Left ventricle myocardium inferior (tissue), 1 donor: ENCODE results near the gene EMP1. TPM values are rescaled to one million over a fixed set of nuclear protein-coding genes. Genes with fewer than 3 reads are reported as not detected.

Experiments
- DNase-seq: peaks from one replicate; pipeline ENCODE4 v3.0.0-alpha.2; 2020
- H3K27ac ChIP-seq: fragments of 200-600 bp; replicated peaks from 2 replicates; pipeline ENCODE4 v1.8.0; 2021
- H3K27me3 ChIP-seq: fragments of 200-600 bp; 2 replicates; pipeline ENCODE4 v1.8.0; 2021; ENCODE audit warnings: low read depth
- H3K36me3 ChIP-seq: fragments of 200-600 bp; 2 replicates; pipeline ENCODE4 v1.8.0; 2021
- H3K4me1 ChIP-seq: fragments of 200-600 bp; 2 replicates; pipeline ENCODE4 v1.8.0; 2021
- H3K4me3 ChIP-seq: fragments of 200-600 bp; 2 replicates; pipeline ENCODE4 v1.8.0; 2021; ENCODE audit warnings: mild to moderate bottlenecking, moderate library complexity
- H3K9me3 ChIP-seq: fragments of 200-600 bp; replicated peaks from 2 replicates; pipeline ENCODE4 v1.8.0; 2021
- intact Hi-C: fragments of 100-400 bp; cut with micrococcal nuclease; formaldehyde crosslinking; loops from one replicate; pipeline ENCODE4 v1.11.0; 2022
- total RNA-seq: library from RNA; stranded (reverse); fragmentation: NEBNext Ultra II Directional; extraction: Animal tissue kit (Norgen Biotek cat#: 25700); gene quantifications from one replicate; pipeline ENCODE4 v1.2.1, GENCODE V29; 2021
- TF ChIP-seq, protein P1 (sequence below): fragments of 200-600 bp; IDR thresholded peaks from 2 replicates; pipeline ENCODE4 v1.8.0; 2021; ENCODE audit warnings: antibody characterized with exemption, mild to moderate bottlenecking, borderline replicate concordance
- donor health status: DM: no; HTN: yes; CAD: no; lungs with severe emphysema.

Gene EMP1
- total RNA-seq, 1 donor from 2014 or later, result 90.5 TPM

DNA sequence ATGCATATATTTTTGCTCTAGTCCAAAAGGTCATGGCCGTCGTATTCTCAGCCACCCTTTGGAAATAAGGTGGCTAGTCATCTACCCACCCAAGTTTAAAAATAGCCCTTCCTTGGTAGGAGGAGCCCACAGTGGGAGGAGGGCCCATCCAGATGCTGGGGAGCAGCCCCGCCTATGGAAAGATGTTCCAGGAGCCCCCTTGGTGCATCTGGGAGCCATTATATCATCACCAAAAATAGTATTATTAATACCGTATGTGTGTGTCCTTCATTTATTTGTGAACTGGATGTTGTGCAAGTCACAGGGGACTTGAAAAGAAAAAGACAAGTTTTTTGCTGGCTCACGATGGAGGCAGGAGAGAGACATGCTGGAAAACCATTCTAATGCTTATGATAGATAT is 34.0 kb downstream of the EMP1 start:
- no peaks in the 10 kb centered on the region for H3K36me3 ChIP-seq
- H3K27ac ChIP-seq, result no peak overlapping the region
- peaks cover 7% of the 10 kb centered on the region for H3K9me3 ChIP-seq
- no peaks in the 10 kb centered on the region for H3K27me3 ChIP-seq
- H3K4me3 ChIP-seq, result no peak overlapping the region
- TF ChIP-seq, protein P1, sequence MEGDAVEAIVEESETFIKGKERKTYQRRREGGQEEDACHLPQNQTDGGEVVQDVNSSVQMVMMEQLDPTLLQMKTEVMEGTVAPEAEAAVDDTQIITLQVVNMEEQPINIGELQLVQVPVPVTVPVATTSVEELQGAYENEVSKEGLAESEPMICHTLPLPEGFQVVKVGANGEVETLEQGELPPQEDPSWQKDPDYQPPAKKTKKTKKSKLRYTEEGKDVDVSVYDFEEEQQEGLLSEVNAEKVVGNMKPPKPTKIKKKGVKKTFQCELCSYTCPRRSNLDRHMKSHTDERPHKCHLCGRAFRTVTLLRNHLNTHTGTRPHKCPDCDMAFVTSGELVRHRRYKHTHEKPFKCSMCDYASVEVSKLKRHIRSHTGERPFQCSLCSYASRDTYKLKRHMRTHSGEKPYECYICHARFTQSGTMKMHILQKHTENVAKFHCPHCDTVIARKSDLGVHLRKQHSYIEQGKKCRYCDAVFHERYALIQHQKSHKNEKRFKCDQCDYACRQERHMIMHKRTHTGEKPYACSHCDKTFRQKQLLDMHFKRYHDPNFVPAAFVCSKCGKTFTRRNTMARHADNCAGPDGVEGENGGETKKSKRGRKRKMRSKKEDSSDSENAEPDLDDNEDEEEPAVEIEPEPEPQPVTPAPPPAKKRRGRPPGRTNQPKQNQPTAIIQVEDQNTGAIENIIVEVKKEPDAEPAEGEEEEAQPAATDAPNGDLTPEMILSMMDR, result no peak
- peaks cover 4% of the 10 kb centered on the region for H3K4me1 ChIP-seq
- intact Hi-C loops, result no loop called here
- DNase-seq, result no peak

- Histone ChIP-seq H3K4me3 (no peak overlapping the region), H3K27ac (no peak overlapping the region), H3K27me3 (peaks cover 6% of the 10 kb centered on the region), H3K4me1 (peaks cover 4% of the 10 kb centered on the region), H3K36me3 (no peaks in the 10 kb centered on the region), H3K9me3 (peaks cover 7% of the 10 kb centered on the region)
- DNase-seq, result no peak
- intact Hi-C loops, result no loop called here
- TF ChIP-seq, protein P1, result peak; percentile 80
Measured at GRCh38 chr12:13233830-13234641, 37.5 kb downstream of the EMP1 start.

DNA sequence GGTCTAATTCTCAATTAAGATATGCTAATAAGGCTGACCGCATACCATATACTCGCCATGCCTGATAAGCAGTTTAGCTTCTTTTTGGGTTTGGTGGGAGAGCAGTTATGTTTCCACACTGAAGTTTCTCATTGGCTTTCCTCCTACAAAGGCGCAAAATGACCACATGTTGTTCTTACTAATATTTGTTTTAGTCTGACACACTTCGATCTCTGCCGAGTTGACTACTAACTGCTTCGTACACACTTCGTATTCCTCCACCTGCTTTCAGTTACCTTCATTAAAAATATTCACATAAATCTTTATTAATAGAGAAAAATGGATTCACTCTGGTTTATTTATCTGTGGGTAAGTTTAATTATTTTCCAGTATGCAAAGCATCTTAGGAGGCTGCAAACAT is 41.7 kb downstream of the EMP1 start:
- peaks cover 15% of the 10 kb centered on the region for H3K27me3 ChIP-seq
- no peaks in the 10 kb centered on the region for H3K36me3 ChIP-seq
- intact Hi-C loops, result no loop called here
- H3K27ac ChIP-seq, result no peak overlapping the region
- H3K4me1 ChIP-seq, result no peaks in the 10 kb centered on the region
- no peak overlapping the region for H3K4me3 ChIP-seq
- TF ChIP-seq, protein P1, result no peak
- no peaks in the 10 kb centered on the region for H3K9me3 ChIP-seq
- no peak for DNase-seq

DNA sequence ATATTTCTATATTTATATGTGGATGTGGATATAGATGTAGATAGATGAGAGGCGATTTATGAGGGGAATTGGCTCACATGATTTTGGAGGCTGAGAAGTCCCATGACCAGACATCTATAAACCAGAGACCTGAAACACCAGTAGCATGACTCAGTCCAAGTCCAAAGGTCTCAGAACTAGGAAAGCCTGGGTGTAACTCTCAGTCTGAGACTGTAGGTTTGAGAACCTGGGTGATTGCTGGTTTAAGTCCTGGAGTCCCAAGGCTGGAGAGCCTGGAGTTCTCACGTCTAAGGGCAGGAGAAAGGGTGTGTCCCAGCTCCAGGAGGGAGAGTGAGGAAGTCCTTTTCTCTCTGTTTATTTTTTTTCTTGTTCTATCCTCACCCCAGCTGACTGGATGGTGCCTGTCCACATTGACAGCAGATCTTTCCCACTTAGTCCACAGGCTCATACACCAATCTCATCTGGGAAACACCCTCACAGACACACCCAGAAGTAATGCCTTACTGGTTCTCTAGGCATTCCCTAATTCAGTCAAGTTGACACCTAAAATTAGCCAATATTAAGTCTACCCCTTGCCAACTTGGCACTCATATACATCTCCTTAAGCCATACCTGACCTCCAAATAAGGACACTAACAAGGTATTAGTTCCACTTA is 45.4 kb downstream of the EMP1 start:
- Histone ChIP-seq H3K36me3 (no peaks in the 10 kb centered on the region), H3K27ac (no peak overlapping the region), H3K9me3 (no peaks in the 10 kb centered on the region), H3K27me3 (peaks cover 15% of the 10 kb centered on the region), H3K4me3 (no peak overlapping the region), H3K4me1 (no peaks in the 10 kb centered on the region)
- intact Hi-C loops, result no loop called here
- no peak for DNase-seq
- TF ChIP-seq, protein P1, result no peak

- no peak for DNase-seq
- no peaks in the 10 kb centered on the region for H3K9me3 ChIP-seq
- peaks cover 17% of the 10 kb centered on the region for H3K27me3 ChIP-seq
- TF ChIP-seq, protein P1, result no peak
- no peaks in the 10 kb centered on the region for H3K36me3 ChIP-seq
- H3K4me3 ChIP-seq, result no peak overlapping the region
- intact Hi-C loops, result no loop called here
- no peaks in the 10 kb centered on the region for H3K4me1 ChIP-seq
- no peak overlapping the region for H3K27ac ChIP-seq
Measured at GRCh38 chr12:13242936-13243335, 46.4 kb downstream of the EMP1 start.
